Parathyroid adenoma (tissue), 2 donors: ENCODE results near the gene DGUOK.

Experiments used
- H2AFZ ChIP-seq: fragments of 300-600 bp; sonication (generic); one replicate; pipeline ENCODE4 v1.7.0; 2017; ENCODE audit warnings: antibody characterized with exemption, mild to moderate bottlenecking
- H3K27ac ChIP-seq: fragments of 300-600 bp; sonication (generic); one replicate; pipeline ENCODE4 v1.7.0; 2017
- H3K27me3 ChIP-seq: fragments of 300-600 bp; sonication (generic); one replicate; pipeline ENCODE4 v1.7.0; 2017; ENCODE audit warnings: low read length; ENCODE audit not compliant: control insufficient read depth, insufficient read depth
- H3K36me3 ChIP-seq: fragments of 300-600 bp; sonication (generic); one replicate; pipeline ENCODE4 v1.7.0; 2017; ENCODE audit warnings: low read length; ENCODE audit not compliant: control insufficient read depth, insufficient read depth
- H3K4me1 ChIP-seq: fragments of 300-600 bp; sonication (generic); one replicate; pipeline ENCODE4 v1.7.0; 2017; ENCODE audit warnings: control low read depth
- H3K4me2 ChIP-seq: fragments of 300-600 bp; sonication (generic); one replicate; pipeline ENCODE4 v1.7.0; 2017; ENCODE audit warnings: low read length
- H3K4me3 ChIP-seq: fragments of 300-600 bp; sonication (generic); one replicate; pipeline ENCODE4 v1.7.0; 2017; ENCODE audit warnings: low read depth, low read length
- H3K79me2 ChIP-seq: fragments of 300-600 bp; sonication (generic); one replicate; pipeline ENCODE4 v1.7.0; 2017; ENCODE audit warnings: control low read depth
- H3K9ac ChIP-seq: fragments of 300-600 bp; sonication (generic); one replicate; pipeline ENCODE4 v1.7.0; 2017; ENCODE audit warnings: mild to moderate bottlenecking
- H3K9me3 ChIP-seq: fragments of 300-600 bp; sonication (generic); one replicate; pipeline ENCODE4 v1.7.0; 2017; ENCODE audit warnings: low read length; ENCODE audit not compliant: control insufficient read depth
- TF ChIP-seq, protein P1 (sequence below): fragments of 300-600 bp; sonication (generic); IDR thresholded peaks from one replicate; pipeline ENCODE4 v1.7.0; 2017; ENCODE audit warnings: antibody characterized with exemption, mild to moderate bottlenecking
- donor health status: primary hyperparathyroidism.

Gene DGUOK

DNA sequence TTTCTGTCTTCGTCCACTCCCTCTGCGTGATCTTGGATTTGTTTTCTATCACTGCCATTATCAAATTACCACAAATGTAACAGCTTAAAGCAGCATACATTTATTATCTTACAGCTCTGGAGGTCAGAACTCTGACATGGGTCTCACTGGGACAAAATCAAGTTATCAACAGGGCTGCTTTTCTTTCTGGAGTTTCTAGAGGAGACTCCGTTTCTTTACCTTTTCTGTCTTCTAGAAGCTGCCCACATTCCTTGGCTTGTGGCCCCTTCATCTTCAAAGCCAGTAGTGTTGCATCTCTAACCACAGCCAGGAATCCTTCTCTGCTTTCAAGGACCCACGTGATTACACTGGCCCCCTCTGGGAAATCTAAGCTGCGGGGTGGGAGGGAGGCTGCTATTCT lies 36.1 kb downstream of the DGUOK start:
- Histone ChIP-seq H3K36me3 (no peaks in the 10 kb centered on the region), H3K9ac (no peak overlapping the region), H3K9me3 (no peaks in the 10 kb centered on the region), H3K27me3 (no peaks in the 10 kb centered on the region), H2AFZ (no peak overlapping the region), H3K4me1 (no peaks in the 10 kb centered on the region), H3K79me2 (no peaks in the 10 kb centered on the region), H3K4me2 (no peak overlapping the region), H3K27ac (no peak overlapping the region), H3K4me3 (no peak overlapping the region)
- TF ChIP-seq, protein P1, sequence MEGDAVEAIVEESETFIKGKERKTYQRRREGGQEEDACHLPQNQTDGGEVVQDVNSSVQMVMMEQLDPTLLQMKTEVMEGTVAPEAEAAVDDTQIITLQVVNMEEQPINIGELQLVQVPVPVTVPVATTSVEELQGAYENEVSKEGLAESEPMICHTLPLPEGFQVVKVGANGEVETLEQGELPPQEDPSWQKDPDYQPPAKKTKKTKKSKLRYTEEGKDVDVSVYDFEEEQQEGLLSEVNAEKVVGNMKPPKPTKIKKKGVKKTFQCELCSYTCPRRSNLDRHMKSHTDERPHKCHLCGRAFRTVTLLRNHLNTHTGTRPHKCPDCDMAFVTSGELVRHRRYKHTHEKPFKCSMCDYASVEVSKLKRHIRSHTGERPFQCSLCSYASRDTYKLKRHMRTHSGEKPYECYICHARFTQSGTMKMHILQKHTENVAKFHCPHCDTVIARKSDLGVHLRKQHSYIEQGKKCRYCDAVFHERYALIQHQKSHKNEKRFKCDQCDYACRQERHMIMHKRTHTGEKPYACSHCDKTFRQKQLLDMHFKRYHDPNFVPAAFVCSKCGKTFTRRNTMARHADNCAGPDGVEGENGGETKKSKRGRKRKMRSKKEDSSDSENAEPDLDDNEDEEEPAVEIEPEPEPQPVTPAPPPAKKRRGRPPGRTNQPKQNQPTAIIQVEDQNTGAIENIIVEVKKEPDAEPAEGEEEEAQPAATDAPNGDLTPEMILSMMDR: no peak

DNA sequence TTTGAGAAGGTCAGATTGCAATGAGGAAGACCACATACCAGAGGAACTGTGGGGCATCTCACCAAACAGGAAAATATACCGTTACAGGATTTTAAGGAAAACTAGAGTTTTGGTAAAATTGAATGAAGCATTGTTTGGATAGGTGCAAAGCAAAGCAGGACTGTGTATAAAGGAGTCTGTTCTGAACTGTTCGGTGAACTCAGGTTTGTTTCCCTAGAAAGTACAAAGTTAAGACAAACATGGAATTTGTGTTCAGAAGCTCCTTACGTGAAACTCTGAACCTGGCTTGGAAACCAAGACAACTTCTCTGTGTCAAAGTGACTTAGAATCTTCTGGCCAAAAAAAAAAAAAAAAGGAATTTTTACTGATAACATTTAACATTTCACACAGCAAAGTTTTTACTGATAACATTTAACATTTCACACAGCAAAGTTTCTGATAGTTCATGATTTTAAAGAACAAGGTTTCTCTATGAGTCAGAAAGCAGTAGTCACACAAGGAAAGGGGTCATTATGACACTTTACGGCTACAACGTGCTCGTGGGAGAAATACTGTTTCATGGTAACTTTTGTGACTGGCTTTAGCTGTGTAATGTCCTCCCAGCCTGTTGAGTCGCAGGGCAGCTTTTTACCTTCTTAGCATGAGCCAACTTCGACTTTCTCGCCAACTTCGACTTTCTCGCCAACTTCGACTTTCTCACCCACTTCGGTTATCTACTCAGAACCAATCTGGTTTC lies 36.9 kb downstream of the DGUOK start:
- no peaks in the 10 kb centered on the region for H3K79me2 ChIP-seq
- TF ChIP-seq, protein P1: no peak
- H3K9me3 ChIP-seq: no peaks in the 10 kb centered on the region

DNA sequence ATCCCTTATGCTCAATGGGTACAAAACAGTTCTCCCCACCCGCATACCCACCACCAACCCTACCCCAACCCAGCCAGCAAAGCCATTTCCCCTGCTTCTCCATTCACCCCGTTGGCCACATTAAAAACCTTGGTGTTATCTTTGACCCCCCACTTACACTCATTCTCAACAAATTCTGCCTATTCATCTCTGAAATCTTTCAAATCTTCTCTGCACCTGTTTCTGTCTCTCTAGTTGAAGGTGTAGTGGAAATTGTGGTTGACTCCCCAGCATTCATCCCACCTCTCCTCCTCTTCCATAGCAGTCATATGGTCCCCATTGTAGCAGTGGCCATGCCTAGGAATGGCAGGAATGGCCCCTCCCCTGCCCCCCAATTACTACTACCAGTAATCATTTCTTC lies 37.5 kb downstream of the DGUOK start:
- TF ChIP-seq, protein P1: no peak

More for the DNA sequence above, 36.9 kb downstream of the DGUOK start:
- Histone ChIP-seq H3K4me1 (no peaks in the 10 kb centered on the region), H3K4me3 (no peak overlapping the region), H3K4me2 (no peak overlapping the region), H3K9ac (no peak overlapping the region), H2AFZ (no peak overlapping the region), H3K36me3 (no peaks in the 10 kb centered on the region), H3K27me3 (no peaks in the 10 kb centered on the region), H3K27ac (no peak overlapping the region)

DNA sequence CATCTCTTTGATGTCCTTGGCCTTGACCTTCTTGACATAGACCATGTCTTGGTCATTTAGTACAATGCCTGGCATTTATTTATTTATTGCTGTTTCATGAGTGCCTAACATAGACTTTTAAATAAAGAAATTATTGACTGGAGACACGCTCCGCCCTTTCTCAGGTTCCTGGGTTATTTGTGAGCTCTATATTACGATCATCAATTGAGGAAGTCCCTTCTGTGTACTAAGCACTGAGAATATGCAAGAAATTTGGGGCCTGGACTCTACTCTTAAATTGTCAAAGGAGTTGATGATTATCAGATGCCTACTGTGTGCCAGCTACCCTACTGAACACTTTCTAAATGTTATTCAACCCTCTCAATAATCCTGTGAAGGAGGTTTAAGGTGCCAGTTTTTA lies 38.4 kb downstream of the DGUOK start:
- Histone ChIP-seq H3K9ac (no peak overlapping the region), H3K4me1 (no peaks in the 10 kb centered on the region), H3K79me2 (no peaks in the 10 kb centered on the region), H3K4me3 (no peak overlapping the region), H3K36me3 (no peaks in the 10 kb centered on the region), H3K27me3 (no peaks in the 10 kb centered on the region), H3K4me2 (no peak overlapping the region), H2AFZ (no peak overlapping the region), H3K9me3 (no peaks in the 10 kb centered on the region), H3K27ac (no peak overlapping the region)
- TF ChIP-seq, protein P1: no peak

More for the DNA sequence above, 37.5 kb downstream of the DGUOK start:
- no peaks in the 10 kb centered on the region for H3K27me3 ChIP-seq
- H3K4me3 ChIP-seq: no peak overlapping the region
- no peak overlapping the region for H3K27ac ChIP-seq
- H3K79me2 ChIP-seq: no peaks in the 10 kb centered on the region
- no peaks in the 10 kb centered on the region for H3K9me3 ChIP-seq
- H2AFZ ChIP-seq: no peak overlapping the region
- H3K9ac ChIP-seq: no peak overlapping the region
- no peak overlapping the region for H3K4me2 ChIP-seq
- H3K4me1 ChIP-seq: no peaks in the 10 kb centered on the region
- no peaks in the 10 kb centered on the region for H3K36me3 ChIP-seq

DNA sequence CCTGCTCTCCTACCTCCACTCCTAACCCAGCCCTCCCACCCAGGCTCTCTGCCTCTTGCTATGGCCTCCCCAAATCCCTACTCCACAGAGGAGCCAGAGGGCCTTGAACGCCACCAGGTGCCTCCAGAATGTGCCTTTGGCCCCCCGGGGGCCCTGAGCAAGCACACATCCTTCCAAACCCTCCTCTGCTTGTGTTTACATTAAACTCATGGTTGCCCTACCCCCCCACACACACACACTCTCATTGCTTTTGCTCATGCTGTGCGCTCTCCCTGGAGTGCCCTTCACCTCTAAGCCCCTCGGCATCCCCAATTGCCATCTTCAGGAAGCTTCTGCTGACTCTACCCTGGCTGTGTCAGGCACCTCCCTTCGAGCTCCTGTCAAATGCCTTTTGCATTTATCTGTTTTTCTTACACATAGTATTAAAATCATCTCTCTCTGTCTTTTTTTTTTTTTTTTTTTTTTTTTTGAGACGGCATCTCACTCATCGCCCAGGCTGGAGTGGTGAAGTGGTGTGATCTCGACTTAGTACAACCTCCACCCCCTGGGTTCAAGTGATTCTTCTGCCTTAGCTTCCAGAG lies 41.8 kb downstream of the DGUOK start:
- no peak overlapping the region for H3K4me3 ChIP-seq
- no peaks in the 10 kb centered on the region for H3K36me3 ChIP-seq
- no peaks in the 10 kb centered on the region for H3K9me3 ChIP-seq

More for the DNA sequence above, 41.8 kb downstream of the DGUOK start:
- H3K79me2 ChIP-seq: no peaks in the 10 kb centered on the region
- H3K9ac ChIP-seq: no peak overlapping the region
- H3K27ac ChIP-seq: no peak overlapping the region
- no peaks in the 10 kb centered on the region for H3K27me3 ChIP-seq
- H3K4me1 ChIP-seq: peaks cover 12% of the 10 kb centered on the region
- no peak overlapping the region for H3K4me2 ChIP-seq
- TF ChIP-seq, protein P1: no peak
- H2AFZ ChIP-seq: no peak overlapping the region
